Measurements from ENCODE around the gene THAP5.
A peak's percentile ranks its signal among the peaks of the same experiment; 100 is the strongest.

Gene THAP5, protein sequence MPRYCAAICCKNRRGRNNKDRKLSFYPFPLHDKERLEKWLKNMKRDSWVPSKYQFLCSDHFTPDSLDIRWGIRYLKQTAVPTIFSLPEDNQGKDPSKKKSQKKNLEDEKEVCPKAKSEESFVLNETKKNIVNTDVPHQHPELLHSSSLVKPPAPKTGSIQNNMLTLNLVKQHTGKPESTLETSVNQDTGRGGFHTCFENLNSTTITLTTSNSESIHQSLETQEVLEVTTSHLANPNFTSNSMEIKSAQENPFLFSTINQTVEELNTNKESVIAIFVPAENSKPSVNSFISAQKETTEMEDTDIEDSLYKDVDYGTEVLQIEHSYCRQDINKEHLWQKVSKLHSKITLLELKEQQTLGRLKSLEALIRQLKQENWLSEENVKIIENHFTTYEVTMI

DNA sequence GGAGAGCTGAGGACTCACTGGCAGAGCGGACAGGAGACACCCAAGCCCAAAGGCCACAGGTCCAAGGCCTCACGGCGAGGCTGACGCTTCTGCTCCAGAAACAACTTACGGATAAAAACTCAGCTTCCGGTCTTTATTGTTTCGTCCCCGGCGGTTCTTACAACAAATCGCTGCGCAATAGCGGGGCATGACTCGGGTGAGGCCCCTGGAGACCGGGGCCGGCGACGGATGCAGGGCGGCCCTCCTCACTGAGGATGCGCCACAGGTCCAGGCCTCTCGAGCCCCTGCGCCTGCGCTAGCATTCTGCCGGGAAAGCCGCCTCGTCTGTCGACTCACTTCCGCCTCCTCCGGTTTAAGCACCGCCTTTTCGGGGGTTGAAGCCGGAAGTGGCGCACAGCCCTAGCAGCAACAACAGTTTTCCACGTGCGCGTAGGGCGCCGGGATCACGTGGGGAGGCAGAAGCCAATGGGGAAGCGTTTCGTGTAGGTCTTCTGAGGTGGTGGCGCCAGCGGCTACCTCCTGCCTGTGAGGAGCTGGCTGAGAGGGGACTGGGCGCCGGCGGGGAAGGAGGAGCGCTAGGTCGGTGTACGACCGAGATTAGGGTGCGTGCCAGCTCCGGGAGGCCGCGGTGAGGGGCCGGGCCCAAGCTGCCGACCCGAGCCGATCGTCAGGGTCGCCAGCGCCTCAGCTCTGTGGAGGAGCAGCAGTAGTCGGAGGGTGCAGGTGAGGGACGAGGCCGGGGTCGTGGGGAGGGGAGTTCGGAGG is at the start of gene THAP5, which contains the start of gene DNAJB9:
TSS of gene THAP5 (minus strand) at position 326 of the 765 bp plus-strand sequence. CDS start at position 189, 137 bp downstream.
TSS of gene DNAJB9 (plus strand) at position 494 of the 765 bp plus-strand sequence. CDS start 1,853 bp downstream, outside the sequence.
- peak; percentile 97 to 99 for DNase-seq

DNA sequence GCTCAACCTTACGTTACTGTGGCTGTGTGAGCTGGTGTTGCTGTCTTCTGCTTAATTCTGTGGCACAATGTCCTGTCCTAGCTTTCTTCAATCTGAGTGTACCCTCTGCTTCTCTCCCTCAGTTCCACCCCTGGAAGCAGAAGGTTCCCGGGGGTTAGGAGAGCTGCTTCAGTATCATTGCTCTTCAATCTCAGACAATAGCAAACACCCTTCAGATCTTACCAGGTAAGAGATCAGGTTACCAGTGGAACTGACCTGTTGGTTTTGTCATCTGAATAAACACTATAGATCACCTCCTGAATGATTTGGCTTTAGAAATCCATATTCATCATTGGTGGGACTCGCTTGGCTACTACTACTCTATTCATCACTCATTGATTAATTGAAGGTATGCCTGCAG is 48.5 kb upstream of the THAP5 start:
- DNase-seq: no peak

DNA sequence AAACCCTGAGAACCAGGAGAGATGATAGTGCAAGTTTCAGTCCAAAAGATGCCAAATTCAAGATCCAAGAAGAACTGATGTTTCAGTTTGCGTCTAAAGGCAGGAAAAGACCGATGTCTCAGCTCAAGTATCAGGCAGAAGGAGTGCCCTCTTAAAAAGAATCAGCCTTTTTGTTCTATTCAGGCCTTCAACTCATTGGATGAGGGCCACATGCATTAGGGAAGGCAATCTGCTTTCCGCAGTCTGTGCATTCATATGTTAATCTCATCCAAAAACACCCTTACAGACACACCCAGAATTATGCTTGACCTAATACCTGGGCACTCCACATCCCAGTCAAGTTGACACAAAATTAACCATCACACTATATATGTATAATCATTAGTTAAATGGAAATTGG is 45.4 kb upstream of the THAP5 start:
- DNase-seq: no peak

DNA sequence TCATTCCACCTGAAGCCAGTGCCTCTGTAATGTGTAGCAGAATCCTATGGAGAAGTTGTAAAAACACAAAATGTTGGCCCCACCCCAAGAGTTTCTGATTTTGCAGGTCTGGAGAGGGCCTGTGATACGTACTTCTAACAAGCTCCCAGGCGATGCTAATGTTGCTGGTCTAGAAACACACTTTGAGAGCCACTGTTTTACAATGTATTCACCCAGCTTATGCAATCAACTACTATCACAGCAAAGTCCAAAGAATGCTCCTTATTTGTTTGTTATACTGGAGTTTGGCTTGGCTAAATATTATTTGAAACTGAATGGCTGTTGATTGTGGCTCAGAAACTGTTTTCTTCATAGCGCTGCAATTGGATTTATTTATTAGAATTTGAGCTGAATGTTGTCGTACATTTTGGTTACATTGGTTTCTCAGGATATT is 44.5 kb upstream of the THAP5 start:
- no peak for DNase-seq

DNA sequence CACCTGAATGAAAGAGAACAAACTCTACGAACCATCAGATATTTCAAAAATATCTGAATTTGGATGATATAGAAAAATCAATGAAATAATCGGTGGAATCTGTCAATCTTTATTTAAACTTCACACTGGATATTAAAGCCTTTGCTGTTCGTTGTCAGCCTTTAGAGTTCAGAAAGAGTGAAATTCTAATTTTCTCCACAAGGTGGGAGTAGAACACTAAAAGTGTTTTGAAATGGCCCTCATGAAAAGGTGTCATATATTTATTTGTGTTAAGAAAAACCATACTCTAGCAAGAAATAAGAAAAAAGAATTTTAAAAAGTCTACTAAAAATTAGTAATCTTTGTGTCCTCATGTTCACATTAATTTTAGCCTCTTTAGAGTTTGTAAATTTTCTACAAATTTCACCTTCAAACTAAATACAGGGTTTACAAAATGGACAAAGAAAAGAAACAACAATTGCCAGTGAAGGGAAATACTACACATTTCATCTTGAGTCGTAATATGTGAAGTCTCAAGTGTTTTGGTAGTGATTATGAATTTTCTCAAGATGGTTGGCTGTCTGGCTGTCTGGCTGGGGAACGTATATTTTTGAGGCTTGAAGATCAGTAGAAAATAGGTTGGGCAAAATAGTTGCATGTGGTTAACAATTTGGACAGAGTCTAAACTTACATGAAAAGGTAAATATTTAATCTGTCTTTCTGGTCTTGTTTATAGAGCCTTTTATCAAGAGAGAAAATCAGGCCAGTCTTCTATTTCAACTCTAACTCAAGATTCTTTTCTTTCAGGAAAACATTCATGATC is 43.8 kb upstream of the THAP5 start:
- no peak for DNase-seq

DNA sequence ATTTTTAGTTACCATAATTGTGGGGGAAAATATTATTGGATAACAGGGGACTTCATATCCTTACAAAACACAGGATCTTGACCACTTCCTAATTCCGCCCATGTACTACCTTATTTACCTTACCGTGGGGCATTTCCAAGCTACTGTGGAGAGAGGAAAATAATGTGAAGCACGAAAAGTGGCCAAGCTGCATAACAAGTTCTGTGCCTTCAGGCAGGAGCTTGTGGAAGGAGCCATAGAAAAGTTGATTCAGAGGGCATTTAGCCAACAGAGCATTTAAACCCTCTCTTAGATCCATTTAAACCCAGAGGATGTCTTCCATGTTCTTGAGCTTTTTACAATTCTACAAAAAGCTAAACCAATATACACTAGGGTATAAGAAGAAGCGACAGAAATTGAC is 41.8 kb upstream of the THAP5 start:
- no peak for DNase-seq

DNA sequence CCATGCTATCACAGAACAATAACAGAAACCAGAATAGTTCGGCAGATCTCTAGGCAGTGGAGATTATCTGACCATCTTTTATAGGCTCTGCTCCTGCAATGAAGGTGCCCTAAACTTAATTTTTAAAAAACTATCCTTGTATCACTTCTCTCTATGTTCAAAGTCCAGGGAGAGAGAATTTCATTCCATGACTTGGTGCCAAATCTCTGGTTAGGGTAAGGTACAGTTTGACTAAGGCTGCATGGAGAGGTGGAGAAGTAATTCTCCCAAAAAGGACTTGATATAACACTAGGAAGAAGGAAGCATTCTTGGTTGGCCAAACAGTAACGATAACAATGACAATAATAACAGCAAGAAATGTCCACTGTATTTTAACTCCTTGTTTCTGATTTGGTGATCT is 40.1 kb upstream of the THAP5 start:
- no peak for DNase-seq

DNA sequence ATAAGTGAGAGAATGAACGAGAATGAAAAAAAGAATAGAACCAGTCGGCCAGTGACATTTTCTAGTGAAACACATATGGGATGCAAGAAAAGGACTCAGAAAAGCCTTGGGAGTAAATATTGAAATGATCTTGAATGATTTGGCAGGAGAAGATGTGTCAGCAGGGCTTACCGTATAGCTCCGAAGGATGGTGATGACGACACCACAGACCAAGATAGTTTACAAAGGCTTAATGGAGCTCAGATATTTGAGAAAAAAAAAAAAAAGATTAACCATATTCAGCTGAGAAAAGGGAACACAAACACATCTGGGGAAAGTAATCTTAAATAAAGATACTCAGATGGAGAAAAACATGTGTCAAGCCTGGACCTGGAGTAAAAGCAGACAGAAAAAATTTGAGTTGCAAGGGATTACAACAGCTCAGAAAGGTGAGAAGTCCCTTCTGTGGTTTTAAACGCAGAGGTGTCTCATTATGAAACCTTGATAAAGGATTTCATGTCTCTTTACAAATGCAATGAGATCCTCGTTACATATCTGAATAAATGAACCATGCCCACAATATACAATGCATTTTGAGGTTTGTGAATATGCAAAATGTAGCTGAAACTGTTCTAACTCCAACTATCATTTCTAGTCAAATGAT is 36.2 kb upstream of the THAP5 start:
- DNase-seq: no peak

DNA sequence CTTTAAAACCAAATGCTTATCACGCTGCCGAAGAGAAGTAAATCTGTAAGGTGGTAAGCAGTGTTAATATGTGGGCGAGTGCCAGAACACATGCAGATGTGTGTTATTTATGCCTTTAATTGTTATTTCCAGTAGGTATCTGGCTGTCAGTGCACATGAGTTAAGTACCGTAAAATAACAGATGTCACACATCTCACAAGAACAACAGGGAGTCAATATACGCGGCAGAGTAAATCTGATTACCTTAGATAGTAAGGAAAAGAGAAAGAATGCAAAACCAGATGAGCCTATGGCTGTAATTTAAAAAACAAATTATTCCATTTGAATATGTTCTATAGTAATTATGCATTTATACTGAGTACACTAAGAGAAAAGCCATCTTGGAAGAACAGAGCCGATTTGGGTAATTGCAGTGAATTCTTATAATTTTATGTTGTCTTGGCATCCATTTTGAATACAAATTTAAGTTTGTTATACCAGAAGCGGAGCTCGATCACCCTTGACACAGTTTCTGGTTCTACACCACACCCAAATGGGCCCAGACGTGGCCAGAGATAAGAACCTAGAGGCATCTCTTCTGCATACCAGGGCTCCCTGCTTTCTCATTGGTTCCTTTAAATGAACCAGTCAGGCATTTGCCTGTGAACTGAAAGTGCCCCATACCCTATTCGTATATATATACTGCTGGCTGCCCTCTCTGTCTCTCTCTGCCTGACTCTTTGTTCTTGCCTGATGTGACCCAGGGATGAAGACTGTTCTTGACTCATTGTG is 35.0 kb upstream of the THAP5 start:
- no peak for DNase-seq

DNA sequence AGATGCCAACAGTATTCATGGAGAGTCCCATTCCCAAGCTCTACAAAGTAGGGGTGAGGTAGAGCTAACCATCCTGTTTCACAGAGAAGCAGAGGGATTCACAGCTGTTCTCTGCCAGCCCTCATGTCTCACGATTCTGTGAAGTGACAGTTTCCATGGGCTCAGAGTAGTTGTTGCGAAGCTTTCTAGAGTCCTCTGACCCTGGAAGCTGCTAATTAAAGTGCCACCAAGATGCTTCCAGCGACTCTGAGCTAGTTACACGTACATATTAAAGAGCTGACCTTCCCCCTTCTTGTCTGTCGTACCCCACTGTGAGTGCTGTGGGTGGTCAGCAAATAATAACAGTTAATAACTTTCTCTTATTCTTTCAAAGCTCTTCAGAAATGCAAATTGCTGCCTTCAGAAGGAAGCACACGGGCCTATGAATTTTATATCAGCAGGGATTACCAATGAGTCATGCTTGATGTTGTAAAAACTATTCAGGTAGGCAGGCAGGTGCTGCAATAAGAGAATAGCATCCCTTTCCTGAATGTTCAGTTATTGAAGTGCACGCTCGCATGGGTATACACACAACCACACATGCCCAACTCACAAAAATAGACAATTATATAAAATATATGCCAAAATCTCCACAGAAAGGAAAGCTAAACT is 34.3 kb upstream of the THAP5 start:
- no peak for DNase-seq

DNA sequence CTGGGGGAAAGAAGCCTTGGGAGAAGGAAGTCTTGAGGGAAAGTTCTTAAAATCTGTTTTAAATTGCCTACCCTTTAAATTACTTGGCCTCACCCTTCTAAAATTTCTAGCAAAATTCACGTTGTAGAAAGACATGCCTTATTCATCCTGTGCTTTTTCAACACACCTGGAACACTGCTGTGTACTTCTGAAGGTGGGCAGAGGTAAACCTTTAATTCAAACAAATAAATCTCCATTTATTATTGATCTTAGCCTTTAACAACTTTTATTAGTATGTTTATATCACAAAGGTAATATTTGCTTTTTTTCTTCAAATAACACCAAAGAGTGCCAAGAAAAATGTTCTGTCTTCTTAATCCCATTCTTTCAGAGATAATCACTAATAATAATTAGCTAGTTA is 30.9 kb upstream of the THAP5 start:
- DNase-seq: no peak

DNA sequence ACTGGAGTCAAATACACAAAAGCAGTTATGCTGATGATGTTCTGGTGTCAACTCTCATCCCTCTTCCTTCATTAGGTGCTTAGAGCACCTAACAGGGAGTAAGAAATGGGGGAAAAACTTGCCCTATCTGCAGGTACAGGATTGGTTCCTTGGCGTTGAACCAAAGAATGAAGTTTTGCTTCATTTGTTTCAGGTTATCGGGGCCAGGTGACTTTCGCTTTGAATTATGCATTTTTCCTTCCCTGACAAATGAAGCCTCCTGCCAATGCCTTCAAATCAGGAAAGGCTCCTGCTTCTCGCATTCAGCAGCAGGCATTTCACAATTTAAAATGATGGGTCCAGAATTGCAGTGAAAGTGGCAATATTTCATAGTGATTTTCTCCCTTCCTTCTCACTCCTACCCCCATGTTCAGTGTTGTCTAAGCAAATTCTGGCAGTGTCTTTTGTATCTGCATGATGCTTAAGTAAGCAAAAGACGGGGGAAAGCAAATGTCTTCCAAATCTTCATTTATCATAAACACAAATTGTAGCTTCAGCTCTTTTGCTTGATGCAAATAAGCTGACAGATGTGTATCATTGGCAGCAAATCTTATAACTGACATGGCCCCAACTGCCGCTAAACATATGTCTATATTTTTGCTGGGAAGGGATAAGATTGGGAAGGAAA is 29.5 kb upstream of the THAP5 start:
- no peak for DNase-seq

DNA sequence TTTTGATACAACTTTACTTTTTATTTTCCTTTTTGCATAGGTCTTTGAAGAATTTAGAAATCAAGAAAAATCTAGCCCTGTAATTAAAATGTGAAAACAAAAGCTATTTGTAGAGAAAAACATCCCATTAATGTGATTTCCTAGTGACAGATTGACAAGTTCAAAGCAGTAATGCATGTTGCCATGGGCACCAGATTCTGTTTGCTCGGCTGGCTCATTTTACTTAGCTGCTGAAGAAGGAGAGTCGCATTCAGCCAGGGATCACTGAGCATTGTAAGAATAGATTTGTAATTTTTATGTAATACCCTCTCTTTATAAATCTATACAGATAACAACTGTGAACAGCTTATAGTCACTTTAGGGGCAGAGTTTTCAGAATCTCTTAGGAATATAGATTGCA is 28.6 kb upstream of the THAP5 start:
- no peak for DNase-seq

DNA sequence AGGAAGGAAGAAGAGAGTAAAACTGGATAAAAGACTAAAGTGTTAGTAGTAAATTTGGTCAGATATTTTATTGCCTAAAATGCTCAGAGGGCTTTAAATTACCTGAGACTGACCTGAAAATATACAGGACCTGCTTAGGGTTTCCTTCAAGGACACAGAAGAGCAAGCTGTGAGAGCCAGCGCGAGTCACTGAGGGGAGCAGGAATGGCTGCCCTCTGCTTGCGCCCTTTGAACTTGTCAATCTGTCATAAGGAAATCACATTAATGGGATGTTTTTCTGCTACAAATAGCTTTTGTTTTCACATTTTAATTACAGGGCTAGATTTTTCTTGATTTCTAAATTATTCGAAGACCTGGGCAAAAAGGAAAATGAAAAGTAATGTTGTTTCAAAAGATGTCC is 27.1 kb upstream of the THAP5 start:
- no peak for DNase-seq

DNA sequence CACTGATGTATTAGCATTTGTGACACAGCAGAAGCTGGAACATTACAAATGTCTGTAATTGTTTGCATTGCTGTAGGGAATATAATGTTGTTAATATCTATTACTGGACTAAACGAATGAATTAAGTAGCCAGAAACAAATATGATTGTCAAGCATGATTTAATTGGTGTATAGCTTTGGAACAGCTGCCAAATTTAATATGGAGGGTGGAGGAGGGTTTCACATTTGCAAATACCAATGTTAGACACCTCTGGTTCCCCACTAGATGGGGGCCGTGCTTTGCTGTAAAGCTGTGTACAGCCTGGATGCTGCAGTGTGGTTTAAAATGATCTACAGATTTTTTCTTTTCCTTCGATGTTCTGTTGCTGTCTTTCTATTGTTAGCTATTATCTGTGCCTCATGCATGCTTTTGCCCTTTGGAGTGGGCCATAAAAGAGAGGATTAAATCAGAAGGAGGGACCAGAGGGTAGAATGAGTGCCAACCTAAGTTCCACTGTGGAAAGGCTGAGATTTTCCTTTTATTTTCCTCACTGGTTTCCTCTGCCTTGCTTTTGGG is 23.2 kb upstream of the THAP5 start:
- no peak for DNase-seq

DNA sequence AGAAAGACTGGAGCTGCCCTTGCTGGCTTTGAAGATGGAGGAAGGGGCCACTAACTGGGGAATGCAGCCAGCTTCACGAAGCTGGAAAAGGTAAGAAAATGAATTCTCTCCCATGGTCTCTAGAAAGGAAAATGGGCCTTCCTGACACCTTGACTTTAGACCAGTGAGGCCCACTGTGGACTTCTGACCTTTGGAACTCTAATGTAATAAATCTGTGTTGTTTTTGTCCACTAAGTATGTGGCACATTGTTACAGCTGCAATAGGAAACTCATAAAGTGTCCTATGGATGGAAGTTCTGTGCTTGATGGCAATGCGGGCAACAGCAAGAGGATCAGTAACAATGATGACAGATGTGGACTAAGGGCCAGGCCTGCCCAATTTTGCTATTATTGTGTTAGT is 21.1 kb upstream of the THAP5 start:
- DNase-seq: no peak

DNA sequence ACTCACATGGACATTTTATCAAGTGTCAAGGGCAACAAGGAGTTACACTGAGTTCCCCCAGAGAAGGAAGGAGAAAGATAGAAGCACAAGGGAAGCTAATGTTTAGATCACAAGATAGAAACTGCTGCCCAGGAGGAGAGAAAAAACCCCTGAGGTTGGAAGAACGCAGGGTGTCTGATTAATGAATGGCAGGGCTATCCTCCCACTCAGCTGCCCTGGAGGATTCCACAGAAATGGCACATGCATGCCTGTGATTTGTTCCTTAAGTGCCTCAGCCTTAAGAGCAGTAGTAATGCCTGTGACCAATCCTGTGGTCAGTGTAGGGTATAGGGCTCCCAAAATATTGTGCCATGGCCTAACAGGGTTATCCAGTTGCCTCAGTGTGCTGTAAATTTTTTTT is 20.4 kb upstream of the THAP5 start:
- DNase-seq: no peak

DNA sequence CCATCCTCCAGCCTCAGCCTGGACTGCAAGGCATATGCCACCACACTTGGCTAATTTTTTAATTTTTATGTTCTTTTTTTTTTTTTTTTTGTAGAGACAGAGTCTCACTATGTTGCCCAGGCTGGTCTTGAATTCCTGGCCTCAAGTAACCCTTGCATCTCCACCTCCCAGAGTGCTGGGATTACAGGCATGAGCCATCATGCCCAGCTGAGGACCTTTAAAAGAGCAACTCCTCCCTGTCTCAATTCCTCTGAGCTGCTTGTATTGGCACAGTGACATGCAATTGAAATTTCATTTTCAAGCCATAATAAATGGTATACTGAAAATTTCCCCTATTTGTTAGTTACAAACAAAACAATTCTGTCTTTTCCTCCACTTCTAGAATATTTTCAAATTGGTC is 19.7 kb upstream of the THAP5 start:
- DNase-seq: no peak

DNA sequence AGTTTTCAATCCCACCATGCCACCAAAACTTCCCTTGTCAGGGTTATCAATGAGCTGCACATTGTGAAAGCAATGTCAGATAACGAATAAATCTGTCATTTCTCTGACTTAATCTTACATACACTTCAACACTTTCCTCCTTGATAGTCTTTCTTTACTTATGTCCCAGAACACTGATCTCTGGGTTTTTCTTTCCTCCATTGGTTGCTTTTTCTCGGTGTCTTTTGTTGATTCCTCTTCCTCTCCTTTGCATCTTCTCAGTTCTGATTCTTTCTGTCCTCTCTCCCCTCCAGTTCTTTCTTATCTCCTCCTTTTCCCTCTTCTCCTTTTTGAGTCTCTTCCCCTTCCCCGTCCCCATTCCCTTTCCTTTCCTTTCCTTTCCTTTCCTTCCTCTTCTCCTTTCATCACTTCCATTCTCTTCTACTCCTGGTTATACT is 16.8 kb upstream of the THAP5 start:
- DNase-seq: no peak

DNA sequence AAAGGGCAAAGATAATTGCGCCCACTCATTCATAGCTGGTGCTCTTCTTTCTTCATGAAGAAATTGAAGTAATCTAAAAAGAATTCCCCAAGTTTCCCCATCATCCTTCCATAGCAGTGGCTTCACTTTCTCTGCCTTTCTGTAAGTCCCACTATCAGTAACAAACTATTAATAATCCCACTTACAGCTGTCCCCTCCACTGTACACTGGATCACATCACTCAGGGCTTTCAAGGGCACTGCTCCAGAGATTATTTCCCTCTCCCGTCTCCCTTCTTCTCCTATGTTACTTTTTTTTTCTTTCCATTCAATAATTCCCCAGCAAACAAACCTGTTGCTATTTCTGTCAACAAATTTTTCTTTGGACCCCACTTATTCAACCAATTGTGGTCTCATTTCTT is 16.3 kb upstream of the THAP5 start:
- DNase-seq: no peak

DNA sequence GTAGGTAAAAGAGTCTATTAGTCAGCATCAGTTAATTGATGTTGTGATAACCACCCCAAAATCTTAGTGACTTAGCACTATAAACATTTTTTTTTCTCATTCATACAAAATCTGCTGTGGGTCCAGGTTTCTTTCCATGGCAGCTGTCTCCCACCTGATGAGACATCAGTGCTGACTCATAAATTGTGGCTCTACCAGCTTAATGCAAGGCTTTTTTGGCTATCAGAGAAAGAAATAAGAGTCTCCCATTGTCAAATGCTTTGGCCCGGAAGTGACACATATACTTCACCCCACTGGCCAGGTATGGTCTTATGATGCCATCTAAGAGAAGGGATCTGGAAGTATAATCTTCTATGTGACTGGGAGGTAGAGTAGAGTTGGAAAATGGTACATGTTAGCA is 14.7 kb upstream of the THAP5 start:
- DNase-seq: no peak
